Smooth muscle cell (in vitro differentiated cells): ENCODE results near the gene OGG1. TPM values are rescaled to one million over a fixed set of nuclear protein-coding genes. Genes with fewer than 3 reads are reported as not detected.

Experiments used
- DNase-seq: peaks from one replicate; lab custom pipeline; 2025; ENCODE audit not compliant: unreplicated experiment; lab: John Stamatoyannopoulos, UW
- H2AFZ ChIP-seq: fragments of 200-600 bp; sonication (generic); 2 replicates; pipeline ENCODE4 v1.6.0; 2016; ENCODE audit warnings: antibody characterized with exemption, low read depth, mild to moderate bottlenecking
- H3F3A ChIP-seq: fragments of 200-600 bp; sonication (generic); 2 replicates; pipeline ENCODE4 v1.6.0; 2017; ENCODE audit warnings: antibody characterized with exemption, low read depth
- H3K27ac ChIP-seq: fragments of 200-600 bp; sonication (generic); 2 replicates; pipeline ENCODE4 v1.5.1; 2016; ENCODE audit warnings: low read depth, mild to moderate bottlenecking
- H3K27me3 ChIP-seq: fragments of 200-600 bp; sonication (generic); 2 replicates; pipeline ENCODE4 v1.6.1; 2016; ENCODE audit warnings: low read depth, mild to moderate bottlenecking
- H3K36me3 ChIP-seq: fragments of 200-600 bp; sonication (generic); 2 replicates; pipeline ENCODE4 v1.5.1; 2016; ENCODE audit warnings: low read depth
- H3K4me1 ChIP-seq: fragments of 200-600 bp; sonication (generic); 2 replicates; pipeline ENCODE4 v1.5.1; 2016; ENCODE audit warnings: low read depth
- H3K4me2 ChIP-seq: fragments of 200-600 bp; sonication (generic); 2 replicates; pipeline ENCODE4 v1.6.0; 2016; ENCODE audit warnings: mild to moderate bottlenecking
- H3K4me3 ChIP-seq: fragments of 200-600 bp; sonication (generic); 2 replicates; pipeline ENCODE4 v1.5.1; 2016; ENCODE audit warnings: mild to moderate bottlenecking
- H3K79me2 ChIP-seq: fragments of 200-600 bp; sonication (generic); 2 replicates; pipeline ENCODE4 v1.6.0; 2016; ENCODE audit warnings: low read depth, mild to moderate bottlenecking
- H3K9ac ChIP-seq: fragments of 200-600 bp; sonication (generic); 2 replicates; pipeline ENCODE4 v1.6.0; 2016; ENCODE audit warnings: low read depth
- H3K9me3 ChIP-seq: fragments of 200-600 bp; sonication (generic); replicated peaks from 2 replicates; pipeline ENCODE4 v1.5.1; 2016; ENCODE audit warnings: low read depth
- H4K20me1 ChIP-seq: fragments of 200-600 bp; sonication (generic); 2 replicates; pipeline ENCODE4 v1.6.0; 2016; ENCODE audit warnings: low read depth
- CTCF ChIP-seq: fragments of 200-600 bp; sonication (generic); IDR thresholded peaks from 2 replicates; pipeline ENCODE4 v1.5.1; 2017; ENCODE audit warnings: borderline replicate concordance, mild to moderate bottlenecking, antibody characterized with exemption; ENCODE audit not compliant: insufficient read depth, poor library complexity, severe bottlenecking
- WGBS: methylation state at CpG from one replicate; pipeline ENCODE4 v1.1.7; 2016; ENCODE audit warnings: low lambda C conversion rate; 5-methylcytosine and 5-hydroxymethylcytosine counted together
- polyA plus RNA-seq: library from polyadenylated mRNA; unstranded; fragments of >200 nt; fragmentation: Nextera tagmentation; extraction: Ambion mirVana; gene quantifications from 2 replicates; pipeline ENCODE4 v1.2.1, GENCODE V29; 2016
- total RNA-seq: library from RNA; depleted of rRNA; stranded (reverse); fragments of >200 nt; gene quantifications from 2 replicates; pipeline ENCODE4 v1.2.3, GENCODE V29; 2014

OGG1 gene
- total and polyA plus RNA-seq, 2 experiments from 2014 or later, result 13.4 to 24.6 TPM

- Histone ChIP-seq H4K20me1 (no peaks in the 10 kb centered on the region), H3K79me2 (no peaks in the 10 kb centered on the region), H3K9me3 (no peaks in the 10 kb centered on the region), H3K27me3 (no peaks in the 10 kb centered on the region), H3K4me1 (peaks cover 4% of the 10 kb centered on the region), H3K36me3 (no peaks in the 10 kb centered on the region), H3K9ac (no peak overlapping the region), H2AFZ (no peak overlapping the region), H3K4me2 (no peak overlapping the region), H3F3A (no peaks in the 10 kb centered on the region), H3K4me3 (no peak overlapping the region), H3K27ac (no peak overlapping the region)
- no peak for TF ChIP-seq CTCF
- no peak for DNase-seq
- 87% methylated on average over 4 of the region's 4 CpGs for WGBS
These were observed 16.1 kb downstream of the OGG1 start for GRCh38 chr3:9765865-9766264.

DNA sequence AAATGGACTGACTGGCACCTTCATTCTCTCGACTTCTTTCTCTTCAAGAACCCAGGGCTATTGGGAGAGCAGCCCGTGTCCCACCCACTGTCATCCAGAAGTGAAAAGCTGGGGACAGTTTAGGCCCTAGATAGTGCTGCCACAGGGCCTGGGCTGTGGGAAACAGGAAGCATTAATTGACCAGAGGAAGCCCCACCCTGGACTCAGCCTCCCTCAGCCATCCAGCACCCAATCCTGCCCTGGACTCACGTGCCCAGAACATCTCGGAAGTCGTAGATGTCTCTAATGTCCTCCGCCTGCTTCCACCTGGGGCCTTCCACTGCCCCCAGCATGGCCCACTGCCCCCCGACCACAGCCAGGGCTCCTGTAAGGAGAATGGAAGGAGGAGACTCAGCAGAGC lies 17.7 kb downstream of the OGG1 start:
- no peak overlapping the region for H2AFZ ChIP-seq
- H3K4me1 ChIP-seq, result peaks cover 4% of the 10 kb centered on the region
- H3K36me3 ChIP-seq, result no peaks in the 10 kb centered on the region
- TF ChIP-seq CTCF, result no peak
- no peak overlapping the region for H3K9ac ChIP-seq
- no peaks in the 10 kb centered on the region for H4K20me1 ChIP-seq
- H3F3A ChIP-seq, result no peaks in the 10 kb centered on the region
- no peak for DNase-seq
- no peaks in the 10 kb centered on the region for H3K9me3 ChIP-seq
- no peak overlapping the region for H3K4me2 ChIP-seq
- H3K4me3 ChIP-seq, result no peak overlapping the region
- no peaks in the 10 kb centered on the region for H3K27me3 ChIP-seq
- no peak overlapping the region for H3K27ac ChIP-seq
- no peaks in the 10 kb centered on the region for H3K79me2 ChIP-seq
- WGBS, result 86% methylated on average over 7 of the region's 7 CpGs

DNA sequence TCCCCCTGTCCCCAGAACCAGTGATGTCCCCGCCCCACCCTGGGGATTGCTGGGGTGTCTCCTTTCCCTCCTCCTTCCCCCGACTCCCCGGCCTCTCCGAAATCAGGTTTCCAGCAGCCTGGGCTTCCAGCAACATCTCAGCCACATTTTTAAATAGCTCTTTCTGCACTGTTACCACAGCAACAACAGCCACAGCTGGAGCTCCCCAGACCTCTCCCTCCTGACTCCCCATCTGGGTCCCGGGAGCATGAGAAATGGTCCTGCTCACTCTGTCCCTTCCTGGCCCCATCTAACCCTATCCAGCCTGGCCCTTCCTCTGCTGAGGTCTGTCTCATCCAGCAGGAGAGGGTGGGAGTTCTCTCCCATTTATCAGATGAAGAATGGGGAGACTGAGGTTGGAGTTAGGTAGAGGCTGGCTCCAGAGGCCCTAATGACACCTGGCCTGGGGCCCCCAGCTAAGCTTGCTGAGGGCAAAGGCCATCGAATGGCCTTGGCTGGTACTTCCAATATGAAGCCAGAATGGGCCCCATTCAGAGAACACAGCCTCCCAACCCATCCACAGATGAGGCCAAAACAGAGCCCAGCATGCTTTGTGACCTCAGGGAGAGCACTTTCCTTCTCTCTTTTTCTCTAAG lies 18.5 kb downstream of the OGG1 start:
- Histone ChIP-seq H3K36me3 (no peaks in the 10 kb centered on the region), H3K4me2 (no peak overlapping the region), H3K27ac (no peak overlapping the region), H3F3A (no peaks in the 10 kb centered on the region), H3K9me3 (no peaks in the 10 kb centered on the region), H4K20me1 (no peaks in the 10 kb centered on the region), H3K27me3 (no peaks in the 10 kb centered on the region), H3K4me1 (peaks cover 4% of the 10 kb centered on the region), H2AFZ (no peak overlapping the region), H3K9ac (no peak overlapping the region), H3K4me3 (no peak overlapping the region), H3K79me2 (no peaks in the 10 kb centered on the region)
- no peak for TF ChIP-seq CTCF
- 95% methylated on average over 3 of the region's 6 CpGs for WGBS
- DNase-seq, result no peak

DNA sequence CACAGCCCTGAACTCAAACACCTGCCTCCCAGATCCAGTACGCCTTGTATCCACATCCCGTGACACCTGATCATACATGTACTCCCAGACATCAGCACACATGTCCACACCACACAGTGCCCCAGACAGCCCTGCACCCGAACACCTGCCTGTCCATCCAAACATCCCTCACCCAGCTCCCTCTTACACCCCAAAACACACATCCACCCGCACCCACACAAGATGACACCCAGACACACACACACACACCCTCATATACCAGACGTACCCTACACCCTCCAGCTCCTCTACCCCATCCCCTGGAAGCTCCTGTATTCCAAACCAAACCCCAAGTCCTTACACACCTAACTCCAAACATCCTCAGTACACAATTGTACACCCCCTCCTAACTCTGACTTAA lies 19.3 kb downstream of the OGG1 start:
- no peaks in the 10 kb centered on the region for H3K9me3 ChIP-seq
- no peak overlapping the region for H2AFZ ChIP-seq
- no peaks in the 10 kb centered on the region for H3K36me3 ChIP-seq
- no peaks in the 10 kb centered on the region for H3F3A ChIP-seq
- H3K4me1 ChIP-seq, result peaks cover 4% of the 10 kb centered on the region
- no peaks in the 10 kb centered on the region for H3K27me3 ChIP-seq
- peak overlapping the region; percentile 47 for H3K9ac ChIP-seq
- H3K4me3 ChIP-seq, result peak overlapping the region; percentile 56
- H3K79me2 ChIP-seq, result no peaks in the 10 kb centered on the region
- 90% methylated on average over 5 of the region's 5 CpGs for WGBS
- H3K4me2 ChIP-seq, result peak overlapping the region; percentile 87
- no peak for DNase-seq
- no peak overlapping the region for H3K27ac ChIP-seq
- H4K20me1 ChIP-seq, result no peaks in the 10 kb centered on the region
- TF ChIP-seq CTCF, result no peak
